ENCODE data around the gene B4GALT4. TPM values are rescaled to one million over a fixed set of nuclear protein-coding genes. Genes with fewer than 3 reads are reported as not detected.

The B4GALT4 gene
- polyA plus RNA-seq, 1 of the 3 experiments (the other 2 are of a cell fraction), result 15.7 TPM

DNA sequence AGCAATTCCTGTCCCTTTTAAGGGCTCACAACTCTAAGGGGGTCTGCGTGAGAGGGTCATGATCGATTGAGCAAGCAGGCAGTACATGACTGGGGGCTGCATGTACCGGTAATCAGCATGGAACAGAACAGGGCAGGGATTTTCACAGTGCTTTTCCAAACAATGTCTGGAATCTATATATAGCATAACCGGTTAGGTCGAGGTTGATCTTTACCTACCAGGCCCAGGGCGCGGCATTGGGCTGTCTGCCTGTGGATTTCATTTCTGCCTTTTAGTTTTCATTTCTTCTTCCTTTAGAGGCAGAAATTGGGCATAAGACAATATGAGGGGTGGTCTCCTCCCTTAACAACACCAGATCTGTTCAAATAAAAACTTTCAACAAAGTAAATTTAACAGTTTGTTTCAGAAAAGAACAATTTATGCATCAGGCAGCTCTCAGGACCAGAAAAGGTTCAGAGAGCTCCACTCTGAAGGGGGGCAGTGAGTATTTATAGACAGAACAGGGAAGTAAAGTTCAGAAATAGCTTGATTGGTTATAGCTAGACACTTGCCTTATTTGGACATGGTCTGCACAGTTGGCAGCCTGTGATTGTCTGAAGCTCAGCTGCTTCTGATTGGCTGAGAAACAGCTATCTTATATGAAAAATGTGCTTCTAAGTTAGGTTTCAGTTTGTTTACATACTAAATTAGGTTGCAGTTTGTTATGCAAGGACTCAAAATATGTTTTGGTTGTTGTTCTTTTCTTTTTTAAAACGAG is 17.2 kb upstream of the B4GALT4 start:
- ChIA-PET CTCF (interaction anchor here (1.1 to 3.7 kb wide), 5 partner anchors 9 to 423 kb away, joined by 4 to 15 read pairs (median 5); no protein-coding TSS in a partner anchor), POLR2A (interaction anchor here (0.6 to 1.1 kb wide), 2 partner anchors 16 to 17 kb away, joined by 3 to 4 read pairs; no protein-coding TSS in a partner anchor)
- no peaks in the 10 kb centered on the region for H3K27me3 ChIP-seq (ENCODE audit: insufficient read depth)
- H4K20me1 ChIP-seq (ENCODE audit: insufficient read depth), result no peaks in the 10 kb centered on the region
- no peak overlapping the region for H3K4me3 ChIP-seq (ENCODE audit: low read depth in 2 of 2, low read length in 1 of 2)
- no peaks in the 10 kb centered on the region for H3F3A ChIP-seq (replicated peaks; ENCODE audit: insufficient read depth)
- no peaks in the 10 kb centered on the region for H3K79me2 ChIP-seq (ENCODE audit: insufficient read depth)
- H3K4me1 ChIP-seq (ENCODE audit: control insufficient read depth in 1 of 2, insufficient read depth in 2 of 2, low read depth in 1 of 2, low read length in 1 of 2), result peaks cover 0 to 4% of the 10 kb centered on the region in 2 experiments; a peak in 2 of 4 replicates
- peak overlapping the region; percentile 53; the same call in 1 of the 2 replicates for H2AFZ ChIP-seq (ENCODE audit: low read depth)
- no peak overlapping the region for H3K4me2 ChIP-seq
- no peaks in the 10 kb centered on the region for H3K9me3 ChIP-seq
- no peak overlapping the region for H3K27ac ChIP-seq (ENCODE audit: low read depth in 2 of 2, low read length in 1 of 2)
- TF ChIP-seq GABPA (IDR thresholded peaks at IDR 0.05; ENCODE audit: low read depth) (no peak), TAF1 (IDR thresholded peaks at IDR 0.05; ENCODE audit: borderline replicate concordance, low read depth, low read length) (no peak), FOXM1 (IDR thresholded peaks at IDR 0.05; ENCODE audit: low read depth) (no peak), ELF1 (IDR thresholded peaks at IDR 0.05) (no peak), NFIC (IDR thresholded peaks at IDR 0.05; ENCODE audit: borderline replicate concordance) (no peak), EZH2phosphoT487 (IDR thresholded peaks at IDR 0.05; ENCODE audit: borderline replicate concordance, low read depth) (no peak), CHD2 (IDR thresholded peaks at IDR 0.05; ENCODE audit: low read length, partially characterized antibody) (no peak), POLR2AphosphoS5 (IDR thresholded peaks at IDR 0.05; ENCODE audit: low read depth, low read length) (no peak), ZBTB33 (IDR thresholded peaks at IDR 0.05; ENCODE audit: borderline replicate concordance, low read depth) (no peak), SMC3 (IDR thresholded peaks at IDR 0.05; ENCODE audit: low read depth, low read length) (no peak), GATA2 (CRISPR knock-in tag; IDR thresholded peaks at IDR 0.05) (no peak), JUND (IDR thresholded peaks at IDR 0.05) (no peak), RCOR1 (IDR thresholded peaks at IDR 0.05; ENCODE audit: low read length) (no peak), PBX3 (IDR thresholded peaks at IDR 0.05) (no peak)
- TF ChIP-seq, protein P1, sequence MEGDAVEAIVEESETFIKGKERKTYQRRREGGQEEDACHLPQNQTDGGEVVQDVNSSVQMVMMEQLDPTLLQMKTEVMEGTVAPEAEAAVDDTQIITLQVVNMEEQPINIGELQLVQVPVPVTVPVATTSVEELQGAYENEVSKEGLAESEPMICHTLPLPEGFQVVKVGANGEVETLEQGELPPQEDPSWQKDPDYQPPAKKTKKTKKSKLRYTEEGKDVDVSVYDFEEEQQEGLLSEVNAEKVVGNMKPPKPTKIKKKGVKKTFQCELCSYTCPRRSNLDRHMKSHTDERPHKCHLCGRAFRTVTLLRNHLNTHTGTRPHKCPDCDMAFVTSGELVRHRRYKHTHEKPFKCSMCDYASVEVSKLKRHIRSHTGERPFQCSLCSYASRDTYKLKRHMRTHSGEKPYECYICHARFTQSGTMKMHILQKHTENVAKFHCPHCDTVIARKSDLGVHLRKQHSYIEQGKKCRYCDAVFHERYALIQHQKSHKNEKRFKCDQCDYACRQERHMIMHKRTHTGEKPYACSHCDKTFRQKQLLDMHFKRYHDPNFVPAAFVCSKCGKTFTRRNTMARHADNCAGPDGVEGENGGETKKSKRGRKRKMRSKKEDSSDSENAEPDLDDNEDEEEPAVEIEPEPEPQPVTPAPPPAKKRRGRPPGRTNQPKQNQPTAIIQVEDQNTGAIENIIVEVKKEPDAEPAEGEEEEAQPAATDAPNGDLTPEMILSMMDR (IDR thresholded peaks at IDR 0.05), result no peak
- TF ChIP-seq, protein P2, sequence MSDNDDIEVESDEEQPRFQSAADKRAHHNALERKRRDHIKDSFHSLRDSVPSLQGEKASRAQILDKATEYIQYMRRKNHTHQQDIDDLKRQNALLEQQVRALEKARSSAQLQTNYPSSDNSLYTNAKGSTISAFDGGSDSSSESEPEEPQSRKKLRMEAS (IDR thresholded peaks at IDR 0.05; ENCODE audit: low read depth), result no peak
- TF ChIP-seq, protein P3, sequence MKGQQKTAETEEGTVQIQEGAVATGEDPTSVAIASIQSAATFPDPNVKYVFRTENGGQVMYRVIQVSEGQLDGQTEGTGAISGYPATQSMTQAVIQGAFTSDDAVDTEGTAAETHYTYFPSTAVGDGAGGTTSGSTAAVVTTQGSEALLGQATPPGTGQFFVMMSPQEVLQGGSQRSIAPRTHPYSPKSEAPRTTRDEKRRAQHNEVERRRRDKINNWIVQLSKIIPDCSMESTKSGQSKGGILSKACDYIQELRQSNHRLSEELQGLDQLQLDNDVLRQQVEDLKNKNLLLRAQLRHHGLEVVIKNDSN (IDR thresholded peaks at IDR 0.05; ENCODE audit: borderline replicate concordance, low read depth), result no peak
- H3K9ac ChIP-seq, result no peak overlapping the region
- no peaks in the 10 kb centered on the region for H3K9me2 ChIP-seq
- 88% methylated on average over 8 of the region's 8 CpGs for WGBS (ENCODE audit: low lambda C conversion rate)
- H3K36me3 ChIP-seq (replicated peaks in 1 of 2; ENCODE audit: control insufficient read depth in 1 of 2, insufficient read depth in 2 of 2, low read length in 1 of 2), result no peaks in the 10 kb centered on the region
- no peak for DNase-seq
